GM19351 (cell line): Measurements from ENCODE around the gene TLX2.
"Not testable (repeated sequence)": the region's sequence is repeated elsewhere in the genome, so short reads cannot be mapped to it uniquely, and the experiment has no call there.

Experiments
- ATAC-seq: cut with Tn5 transposase; IDR thresholded peaks from one replicate; pipeline ENCODE4 v1.9.1; 2021; ENCODE audit warnings: mild to moderate bottlenecking, moderate library complexity; ENCODE audit not compliant: unreplicated experiment

TLX2 gene

DNA sequence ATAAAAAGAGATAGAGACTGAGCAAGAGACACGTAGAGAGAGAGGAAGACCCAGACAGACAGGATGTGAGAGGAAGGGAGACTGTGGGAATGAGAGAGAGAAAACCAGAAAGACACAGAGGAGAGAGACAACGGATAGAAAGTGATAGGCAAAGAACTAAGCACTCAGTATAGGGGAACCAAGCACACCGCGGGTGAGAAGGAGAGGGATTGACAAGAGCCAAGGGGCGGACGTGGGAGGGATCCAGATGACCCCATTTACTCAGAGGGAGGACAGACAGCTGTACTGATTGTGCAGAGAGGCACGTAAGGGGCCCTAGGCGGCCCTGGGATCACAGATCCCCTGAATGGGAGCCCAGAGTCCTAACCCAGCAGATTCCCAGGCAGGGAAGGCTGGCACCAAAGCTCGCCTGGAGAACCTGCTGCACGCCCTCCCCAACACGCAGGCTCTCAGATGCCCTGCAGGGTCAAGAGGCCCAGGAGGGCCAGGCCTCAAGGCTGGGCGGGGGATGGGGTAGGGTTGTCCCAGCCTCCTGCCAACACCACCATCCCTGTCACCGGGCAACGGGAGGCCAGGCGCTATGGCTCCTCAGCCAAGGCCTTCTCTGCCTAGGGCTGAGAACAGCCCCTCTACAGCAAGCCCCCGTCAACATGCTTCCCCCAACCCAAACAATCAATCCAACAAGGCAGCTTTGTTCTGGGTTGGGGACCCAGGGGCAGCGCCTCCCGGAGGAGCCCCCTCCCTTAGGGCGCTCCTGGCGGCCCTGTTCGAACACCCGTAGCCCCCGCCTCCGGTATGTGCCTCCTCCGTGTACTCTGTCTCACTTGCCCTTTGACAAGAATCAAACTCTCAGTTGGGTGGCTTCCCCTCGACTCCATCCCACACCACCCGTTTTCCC lies 38.9 kb downstream of the TLX2 start:
- no peak for ATAC-seq

DNA sequence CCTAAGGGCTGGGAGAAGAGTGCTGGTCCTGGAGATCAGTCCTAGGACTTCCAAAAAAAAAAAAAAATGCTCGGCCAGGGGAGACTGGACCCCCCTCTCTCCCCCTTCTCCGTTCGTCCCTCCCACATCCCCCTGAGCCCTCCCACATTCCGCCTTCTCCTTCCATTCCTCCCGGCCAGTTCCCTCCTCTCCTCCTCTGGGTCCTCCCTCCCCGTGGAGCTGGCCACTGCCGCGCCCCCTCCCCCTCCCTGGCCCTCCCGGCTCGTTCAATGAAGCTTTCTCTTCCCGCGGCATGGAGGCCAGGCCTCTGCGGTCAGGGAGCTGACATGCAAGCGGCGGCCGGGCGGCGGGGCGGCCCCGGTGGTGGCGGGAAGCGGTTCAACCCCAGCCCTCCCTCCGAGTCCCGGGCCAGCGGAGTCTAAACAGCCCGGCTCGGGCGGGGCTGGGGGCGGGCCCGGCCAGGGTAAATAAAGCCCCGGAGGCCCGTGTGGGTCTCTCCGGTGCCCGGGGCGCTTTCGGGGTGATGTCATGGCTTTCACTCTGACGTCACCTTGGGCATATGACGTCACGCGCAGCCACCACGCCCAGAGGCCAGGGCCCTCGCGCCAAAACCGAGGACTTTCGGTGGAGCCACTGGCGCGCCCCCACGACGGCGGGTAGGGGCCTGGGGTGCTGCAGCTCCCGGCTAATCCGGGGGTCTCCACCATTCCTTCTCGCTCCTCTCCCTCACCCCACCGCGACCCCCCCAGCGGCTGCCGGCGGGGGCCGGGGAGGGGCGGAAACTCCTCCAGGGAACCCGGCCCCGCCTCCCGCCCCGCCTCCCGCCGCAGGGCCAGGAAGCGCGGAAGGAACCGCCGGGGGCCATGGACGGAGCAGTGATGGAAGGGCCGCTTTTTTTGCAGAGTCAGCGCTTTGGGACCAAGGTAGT lies 39.9 kb downstream of the TLX2 start, which contains the start of the genes DOK1 and LOXL3:
Gene DOK1 (plus strand): TSS at position 829 of the 928 bp plus-strand sequence. CDS start 35 bp downstream, at position 864.
Gene LOXL3 (minus strand): TSS at position 51 of the 928 bp plus-strand sequence. CDS start 1,308 bp downstream, outside the sequence.
- ATAC-seq, result peak; percentile 41

DNA sequence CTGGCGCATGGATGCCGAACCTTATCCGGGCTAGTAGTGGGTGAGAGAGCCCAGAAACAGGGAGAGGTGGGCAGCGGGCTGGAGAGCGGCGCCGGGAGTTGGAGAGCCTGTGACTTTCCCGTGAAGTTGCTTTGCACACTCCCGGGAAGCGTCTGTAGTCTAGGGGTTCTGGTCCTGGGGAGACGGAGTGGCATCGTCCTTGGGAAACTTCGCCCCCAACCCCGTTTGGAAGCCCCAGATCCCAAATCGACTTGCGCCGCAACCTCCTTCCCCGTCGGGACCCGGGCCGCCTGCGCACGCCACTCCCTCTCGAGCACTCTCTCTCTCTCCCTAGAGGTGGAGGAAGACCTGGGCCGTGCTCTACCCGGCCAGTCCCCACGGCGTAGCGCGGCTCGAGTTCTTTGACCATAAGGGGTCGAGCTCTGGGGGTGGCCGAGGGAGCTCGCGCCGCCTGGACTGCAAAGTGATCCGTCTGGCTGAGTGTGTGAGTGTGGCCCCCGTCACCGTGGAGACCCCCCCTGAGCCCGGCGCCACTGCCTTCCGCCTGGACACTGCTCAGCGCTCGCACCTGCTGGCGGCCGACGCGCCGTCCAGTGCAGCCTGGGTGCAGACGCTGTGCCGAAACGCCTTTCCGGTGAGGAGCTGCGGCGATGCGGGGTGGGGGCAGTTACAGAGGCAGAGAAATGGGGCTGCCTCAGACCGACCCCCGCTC lies 40.7 kb downstream of the TLX2 start:
- peak; percentile 48 for ATAC-seq

DNA sequence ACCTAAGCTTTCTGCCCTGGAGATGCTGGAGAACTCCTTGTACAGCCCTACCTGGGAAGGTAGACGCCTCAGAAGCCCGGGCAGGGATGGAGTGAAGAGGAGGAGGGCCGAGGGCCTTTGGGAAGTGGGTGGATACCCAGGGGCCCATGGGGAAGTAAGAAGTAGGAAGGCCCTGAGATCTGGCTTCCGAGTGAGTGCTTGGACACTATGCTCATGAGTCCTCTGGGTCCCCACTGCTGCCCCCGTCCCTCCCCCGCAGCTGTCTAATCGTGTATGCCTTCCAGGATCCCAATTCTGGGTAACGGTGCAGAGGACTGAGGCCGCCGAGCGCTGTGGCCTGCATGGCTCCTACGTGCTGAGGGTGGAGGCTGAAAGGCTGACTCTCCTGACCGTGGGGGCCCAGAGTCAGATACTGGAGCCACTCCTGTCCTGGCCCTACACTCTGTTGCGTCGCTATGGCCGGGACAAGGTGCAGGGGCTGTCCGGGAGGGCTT lies 41.4 kb downstream of the TLX2 start:
- ATAC-seq, result no peak

DNA sequence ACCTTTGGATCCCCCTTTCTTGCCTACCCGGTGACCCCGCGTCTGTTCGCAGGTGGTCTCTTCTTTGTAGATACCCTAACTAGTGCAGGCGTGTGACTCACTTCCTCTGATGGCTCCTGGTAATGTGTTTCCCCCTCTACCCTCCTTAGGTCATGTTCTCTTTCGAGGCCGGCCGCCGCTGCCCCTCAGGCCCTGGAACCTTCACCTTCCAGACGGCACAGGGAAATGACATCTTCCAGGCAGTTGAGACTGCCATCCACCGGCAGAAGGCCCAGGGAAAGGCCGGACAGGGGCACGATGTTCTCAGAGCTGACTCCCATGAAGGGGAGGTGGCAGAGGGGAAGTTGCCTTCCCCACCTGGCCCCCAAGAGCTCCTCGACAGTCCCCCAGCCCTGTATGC lies 41.9 kb downstream of the TLX2 start:
- no peak for ATAC-seq

DNA sequence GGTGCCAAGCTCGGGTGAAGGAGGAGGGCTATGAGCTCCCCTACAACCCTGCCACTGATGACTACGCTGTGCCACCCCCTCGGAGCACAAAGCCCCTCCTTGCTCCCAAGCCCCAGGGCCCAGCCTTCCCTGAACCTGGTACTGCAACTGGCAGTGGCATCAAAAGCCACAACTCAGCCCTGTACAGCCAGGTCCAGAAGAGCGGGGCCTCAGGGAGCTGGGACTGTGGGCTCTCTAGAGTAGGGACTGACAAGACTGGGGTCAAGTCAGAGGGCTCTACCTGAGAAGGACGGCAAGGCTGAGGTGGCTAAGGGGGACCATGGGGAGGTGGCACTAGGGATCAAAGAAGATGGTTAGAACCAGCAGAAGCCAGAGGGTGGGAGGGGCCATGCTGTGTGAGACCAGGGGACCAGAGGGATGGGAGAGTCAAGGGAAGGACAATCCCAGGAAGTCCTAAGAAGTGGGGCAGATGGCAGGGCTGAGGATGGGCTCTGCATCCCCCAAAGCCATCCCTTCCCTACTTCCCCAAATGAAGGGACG lies 42.7 kb downstream of the TLX2 start:
- ATAC-seq, result no peak

DNA sequence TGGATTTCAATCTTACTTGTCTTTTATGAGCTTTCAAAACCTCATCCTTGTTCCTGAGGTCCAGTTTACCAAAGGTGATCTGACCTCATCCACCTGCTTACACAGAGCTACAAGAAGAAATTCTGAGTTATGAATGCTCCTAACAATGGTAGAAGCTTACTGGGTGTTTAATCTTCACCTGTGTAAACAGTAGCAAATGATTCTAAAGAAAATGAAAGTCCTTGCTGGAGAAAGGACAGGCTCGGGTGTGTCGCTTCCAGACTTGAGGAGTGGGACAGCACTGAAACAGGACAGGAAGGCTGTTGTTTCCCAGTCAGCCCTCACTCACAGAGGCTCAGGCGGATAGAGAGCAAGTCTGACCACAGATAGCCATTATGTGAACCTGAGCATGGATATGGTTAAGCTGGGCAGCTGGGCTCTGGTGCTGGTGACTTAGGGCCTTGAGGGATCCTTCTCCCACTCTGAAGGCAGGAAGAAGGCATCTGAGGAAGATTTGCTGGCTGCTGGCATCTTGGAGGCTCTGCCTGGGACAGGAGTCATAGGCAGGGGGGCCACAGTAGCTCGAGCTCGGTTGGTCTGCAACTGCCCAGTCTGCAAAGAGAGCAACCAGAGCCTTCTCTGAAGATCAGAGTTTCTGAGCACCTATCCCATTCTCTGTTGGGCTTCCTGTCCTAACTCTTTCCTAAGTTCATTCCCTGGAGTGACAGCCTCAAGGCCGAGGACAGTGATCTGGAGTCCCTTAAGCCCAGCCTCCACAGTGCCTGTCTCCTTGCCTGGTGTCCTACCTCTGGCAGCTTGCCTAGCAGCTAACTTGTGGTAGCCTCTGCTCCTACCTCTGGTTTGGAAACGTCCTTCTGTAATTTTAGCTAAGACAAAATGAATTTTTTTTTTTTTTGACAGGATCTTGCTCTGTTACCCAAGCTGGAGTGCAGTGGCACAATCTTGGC lies 44.3 kb downstream of the TLX2 start:
- no peak for ATAC-seq

DNA sequence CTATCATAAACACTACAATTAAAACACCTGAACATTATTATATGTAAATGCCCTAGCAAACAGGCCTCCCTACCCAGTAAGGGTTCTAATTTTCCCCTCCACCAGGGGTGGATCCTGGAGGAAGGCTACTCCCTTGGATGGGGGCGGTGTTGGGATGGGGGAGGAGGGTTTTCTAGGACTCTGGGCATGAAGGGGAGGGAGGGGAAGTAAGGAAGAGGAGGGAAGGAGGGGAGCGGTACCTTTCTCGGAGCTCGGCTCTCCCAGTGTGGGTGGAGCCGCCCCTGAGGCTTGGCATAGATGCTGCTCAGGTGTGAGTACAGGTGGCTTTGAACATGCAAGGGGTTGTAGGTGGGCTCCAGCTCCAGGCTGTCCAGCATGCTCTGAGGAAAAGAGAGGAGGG lies 45.7 kb downstream of the TLX2 start:
- no peak for ATAC-seq

DNA sequence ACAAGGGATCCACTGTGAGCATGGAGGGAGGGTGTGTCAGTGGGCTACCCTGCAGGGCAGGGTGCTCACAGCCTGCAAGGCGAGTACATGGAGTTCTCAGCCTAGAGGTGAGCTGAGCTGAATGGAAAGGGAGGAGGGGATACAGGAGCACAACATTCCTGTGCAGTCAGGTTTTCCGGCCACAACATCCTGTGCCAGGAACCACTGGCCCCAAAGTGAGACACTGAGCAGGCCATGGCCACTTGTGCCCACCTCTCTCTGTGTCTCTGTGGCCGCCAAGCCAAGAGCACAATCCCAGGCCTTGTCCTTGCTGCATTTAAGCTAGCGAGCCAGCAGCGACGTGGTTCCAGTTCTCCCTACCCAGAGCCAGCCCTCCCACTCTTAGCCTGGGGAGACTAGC lies 46.3 kb downstream of the TLX2 start:
- no peak for ATAC-seq

DNA sequence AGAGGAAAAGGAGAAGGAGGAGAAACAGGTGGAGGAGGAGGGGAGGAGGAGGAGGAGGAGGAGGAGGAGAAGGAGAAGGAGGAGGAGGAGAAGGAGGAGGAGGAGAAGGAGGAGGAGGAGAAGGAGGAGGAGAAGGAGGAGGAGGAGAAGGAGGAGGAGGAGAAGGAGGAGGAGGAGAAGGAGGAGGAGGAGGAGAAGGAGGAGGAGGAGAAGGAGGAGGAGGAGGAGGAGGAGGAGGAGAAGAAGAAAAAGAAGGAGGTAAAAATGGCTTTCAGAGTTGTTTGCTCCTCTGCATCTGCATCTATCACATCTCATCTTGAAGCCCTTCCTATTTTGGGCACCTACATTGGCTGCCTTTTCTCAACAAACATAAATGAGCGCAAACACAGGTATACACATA lies 46.8 kb downstream of the TLX2 start:
- ATAC-seq, result not testable (repeated sequence)

DNA sequence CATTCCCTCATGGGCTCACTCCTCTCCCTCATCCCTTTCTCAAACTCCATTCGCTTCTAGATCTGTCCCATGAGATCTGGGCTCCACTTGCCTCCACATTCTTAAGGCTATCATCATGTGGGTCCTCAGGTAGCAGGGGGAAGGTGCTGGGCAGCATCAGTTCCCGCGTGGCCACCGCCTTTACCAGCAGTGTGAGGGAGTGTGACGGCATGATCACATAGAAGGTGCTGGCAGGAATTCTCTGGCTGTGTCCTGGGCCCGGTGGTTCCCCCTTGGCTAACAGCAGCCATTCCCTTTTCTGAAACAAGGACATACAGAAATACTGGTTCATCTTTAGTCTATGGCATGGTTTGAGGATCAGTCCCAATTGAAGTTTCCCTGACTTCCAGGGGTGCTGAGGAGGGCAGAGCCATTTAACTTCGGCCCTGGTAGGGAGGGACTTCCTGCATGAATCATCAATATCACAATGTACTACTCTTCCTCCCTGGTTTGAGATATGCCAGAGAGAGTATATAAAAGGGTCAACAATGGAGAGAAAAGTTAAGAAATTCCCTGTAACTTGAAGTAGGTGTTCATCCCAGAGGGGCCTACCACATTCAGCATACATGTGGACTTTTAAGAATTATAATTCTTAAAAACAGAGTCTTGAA lies 48.0 kb downstream of the TLX2 start:
- ATAC-seq, result no peak

DNA sequence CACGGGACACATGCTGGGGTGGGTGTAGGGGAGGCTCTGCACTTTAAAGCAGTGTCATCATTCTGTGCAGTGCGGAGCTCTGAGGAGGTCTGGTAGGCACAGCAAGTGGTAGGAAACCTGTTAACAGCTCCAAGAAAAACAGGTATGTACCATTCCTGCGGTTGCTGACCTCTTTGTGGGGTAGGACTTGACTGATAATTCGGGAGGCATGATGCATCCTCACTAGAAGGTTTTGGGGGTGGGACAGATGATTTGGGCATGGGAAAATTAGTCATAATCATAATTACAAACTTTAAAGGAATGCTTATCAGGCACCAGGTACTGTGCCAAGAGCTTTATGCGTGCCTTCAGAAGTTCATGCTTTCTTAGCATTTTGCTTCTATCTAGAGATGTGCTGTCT lies 50.0 kb downstream of the TLX2 start:
- ATAC-seq, result no peak

DNA sequence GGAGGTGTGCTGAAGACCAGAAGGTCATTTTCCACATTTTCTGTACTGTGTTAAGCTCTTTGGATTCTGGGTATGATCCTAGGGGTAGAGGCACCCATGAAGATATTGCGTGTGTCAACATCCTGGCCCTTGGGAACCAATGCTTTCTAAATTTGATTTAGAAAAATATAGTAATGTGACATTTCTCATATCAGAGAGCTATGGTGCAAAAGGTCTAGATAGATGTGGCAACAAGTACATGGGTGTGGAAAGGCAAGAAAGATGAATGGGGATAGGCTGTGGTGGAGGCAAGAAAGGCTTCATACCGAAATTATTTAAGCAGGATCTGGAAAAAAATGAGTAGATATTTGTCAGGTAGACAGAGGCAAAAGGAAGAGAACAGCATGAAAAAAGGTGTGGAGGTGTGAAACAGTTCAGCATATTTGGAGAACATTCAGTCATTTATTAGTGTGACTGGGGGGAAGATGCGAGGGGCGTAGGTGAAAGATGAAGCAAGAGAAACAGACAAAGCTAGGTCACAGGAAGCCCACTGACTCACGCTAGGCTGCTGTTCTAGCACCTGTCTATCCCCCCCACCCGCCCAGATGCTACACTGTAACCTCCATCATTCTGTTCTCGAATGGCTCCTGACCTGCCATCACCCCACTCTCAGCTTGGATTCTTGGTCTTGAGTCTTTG lies 52.0 kb downstream of the TLX2 start:
- no peak for ATAC-seq

DNA sequence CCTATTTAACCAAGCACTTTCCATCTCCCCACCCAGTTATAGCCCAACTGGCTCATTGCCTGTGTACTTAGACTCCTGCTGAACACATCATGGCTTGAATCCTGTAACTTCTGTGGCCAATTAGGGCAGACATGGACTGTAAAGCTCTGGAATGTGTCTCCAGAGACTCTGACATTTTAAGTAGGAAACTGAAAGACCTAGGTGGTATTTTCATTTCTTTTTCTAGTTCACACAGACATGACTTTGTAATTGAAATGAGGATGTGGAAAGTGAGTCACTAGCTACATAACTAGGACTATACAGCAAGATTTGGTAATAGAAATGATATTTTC lies 52.5 kb downstream of the TLX2 start:
- no peak for ATAC-seq
